GM03348 (cell line): Measurements from ENCODE around the gene DUSP22.
A peak's percentile ranks its signal among the peaks of the same experiment; 100 is the strongest.

Experiments used
- DNase-seq: peaks from one replicate; pipeline ENCODE4 v3.0.0; 2012; ENCODE audit warnings: low spot score

DUSP22 gene

GRCh38 chr6:309947-310346 is 17.7 kb downstream of the DUSP22 start:
- DNase-seq = no peak

GRCh38 chr6:310671-311070 is 18.4 kb downstream of the DUSP22 start:
- no peak for DNase-seq

GRCh38 chr6:311679-312220 is 19.5 kb downstream of the DUSP22 start:
- no peak for DNase-seq

GRCh38 chr6:313087-313486 is 20.8 kb downstream of the DUSP22 start:
- no peak for DNase-seq

- no peak for DNase-seq
Observed at GRCh38 chr6:313917-314316, 21.6 kb downstream of the DUSP22 start.

- no peak for DNase-seq
Observed at GRCh38 chr6:314377-314776, 22.1 kb downstream of the DUSP22 start.

- DNase-seq = no peak
Observed at GRCh38 chr6:315226-315625, 22.9 kb downstream of the DUSP22 start.

GRCh38 chr6:315921-316752 is 23.9 kb downstream of the DUSP22 start:
- peak; percentile 34 for DNase-seq

GRCh38 chr6:316753-317038 is 24.4 kb downstream of the DUSP22 start:
- DNase-seq = no peak

- no peak for DNase-seq
Observed at GRCh38 chr6:317060-317447, 24.8 kb downstream of the DUSP22 start.

- DNase-seq = no peak
Observed at GRCh38 chr6:317448-318144, 25.3 kb downstream of the DUSP22 start.

GRCh38 chr6:318243-318890 is 26.1 kb downstream of the DUSP22 start:
- DNase-seq = no peak

GRCh38 chr6:319177-320131 is 27.2 kb downstream of the DUSP22 start:
- DNase-seq = no peak

- no peak for DNase-seq
Observed at GRCh38 chr6:320351-321157, 28.3 kb downstream of the DUSP22 start.

- no peak for DNase-seq
Observed at GRCh38 chr6:321158-321438, 28.8 kb downstream of the DUSP22 start.

- no peak for DNase-seq
Observed at GRCh38 chr6:321536-322258, 29.4 kb downstream of the DUSP22 start.

GRCh38 chr6:322259-322930 is 30.1 kb downstream of the DUSP22 start:
- DNase-seq = no peak

- no peak for DNase-seq
Observed at GRCh38 chr6:322940-323729, 30.8 kb downstream of the DUSP22 start.

- DNase-seq = no peak
Observed at GRCh38 chr6:323730-324088, 31.4 kb downstream of the DUSP22 start.
